HFF-Myc (cell line): ENCODE results near the gene TAF8.

Experiments used
- DNase-seq: peaks from one replicate; pipeline ENCODE4 v3.0.0-alpha.2; 2011; ENCODE audit warnings: low read depth; ENCODE audit errors: extremely low read depth
- H3K4me3 ChIP-seq: replicated peaks from 2 replicates; pipeline ENCODE4 v1.5.1; 2011; ENCODE audit warnings: low read depth, mild to moderate bottlenecking, control low read depth, low read length
- CTCF ChIP-seq: IDR thresholded peaks from 2 replicates; pipeline ENCODE4 v1.5.1; 2012; ENCODE audit warnings: mild to moderate bottlenecking, low read depth, low read length, control low read depth; ENCODE audit errors: missing control alignments

The TAF8 gene

GRCh38 chr6:42135161-42135560 lies 84.8 kb downstream of the TAF8 start:
- TF ChIP-seq CTCF = no peak
- H3K4me3 ChIP-seq = no peak overlapping the region
- DNase-seq = no peak

- no peak for DNase-seq
- no peak for TF ChIP-seq CTCF
- H3K4me3 ChIP-seq = no peak overlapping the region
Measured at GRCh38 chr6:42135722-42136121, 85.4 kb downstream of the TAF8 start.

DNA sequence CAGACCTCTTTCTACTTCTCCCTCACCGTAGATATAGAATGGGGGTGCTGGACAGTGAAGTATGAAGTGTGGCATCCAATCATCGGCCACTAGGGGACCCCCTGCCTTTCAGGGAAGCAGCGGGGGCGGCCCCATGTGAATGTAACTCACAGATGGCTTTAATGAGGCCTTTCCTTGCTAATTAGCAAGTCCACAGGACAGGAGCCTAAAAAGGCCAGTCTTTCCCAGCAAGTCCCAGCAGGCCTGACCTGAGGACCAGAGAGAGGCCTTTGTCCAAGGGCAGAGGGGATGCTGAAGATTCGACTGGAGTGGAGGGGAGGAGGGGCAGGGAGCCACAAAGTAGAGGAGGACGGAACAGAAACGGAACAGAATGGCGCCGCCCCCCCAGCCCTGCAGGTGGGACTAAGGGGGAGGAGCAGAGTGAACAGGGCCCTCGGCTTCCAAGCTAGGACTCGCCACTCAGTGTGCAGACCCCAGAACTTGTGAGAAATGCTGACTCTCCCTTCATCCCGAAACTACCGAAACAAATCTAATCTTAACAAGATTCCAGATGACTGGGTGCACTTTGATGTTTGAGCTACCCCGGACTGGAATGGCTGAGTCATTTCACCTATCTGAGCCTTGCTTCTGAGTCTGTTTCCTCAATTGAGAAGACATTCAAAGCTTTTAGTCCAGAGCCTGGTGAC lies 86.3 kb downstream of the TAF8 start:
- DNase-seq = no peak
- TF ChIP-seq CTCF = peak; percentile 63
- H3K4me3 ChIP-seq = no peak overlapping the region
